Spinal cord (tissue), 10 donors: ENCODE measurements around the gene LRRC37A2. TPM values are rescaled to one million over a fixed set of nuclear protein-coding genes. Genes with fewer than 3 reads are reported as not detected.
"Not testable (repeated sequence)": the region's sequence is repeated elsewhere in the genome, so short reads cannot be mapped to it uniquely, and the experiment has no call there.

Experiments
- DNase-seq, 6 donors: peaks; one replicate each; pipeline versions ENCODE4 v3.0.0 to v3.0.0-alpha.2; 2013 to 2015; ENCODE audit warnings: low spot score in 6 of 6, low read depth in 4 of 6
- H3K27ac ChIP-seq: one replicate; pipeline ENCODE4 v1.5.1; 2013; ENCODE audit warnings: low read depth, low read length, control low read depth
- H3K27me3 ChIP-seq: one replicate; pipeline ENCODE4 v1.6.1; 2013; ENCODE audit warnings: low read length; ENCODE audit not compliant: control insufficient read depth, insufficient read depth
- H3K36me3 ChIP-seq: one replicate; pipeline ENCODE4 v1.6.1; 2013; ENCODE audit warnings: low read length; ENCODE audit not compliant: control insufficient read depth, insufficient read depth
- H3K4me1 ChIP-seq: one replicate; pipeline ENCODE4 v1.6.1; 2013; ENCODE audit warnings: low read length; ENCODE audit not compliant: control insufficient read depth, insufficient read depth
- H3K4me3 ChIP-seq: one replicate; pipeline ENCODE4 v1.5.1; 2013; ENCODE audit warnings: low read depth, low read length, control low read depth
- H3K9me3 ChIP-seq: one replicate; pipeline ENCODE4 v1.6.1; 2013; ENCODE audit warnings: low read length; ENCODE audit not compliant: control insufficient read depth, insufficient read depth
- WGBS: methylation state at CpG from one replicate; pipeline ENCODE4 v1.1.5; 2013; ENCODE audit warnings: missing lambda C conversion rate; ENCODE audit not compliant: insufficient coverage; 5-methylcytosine and 5-hydroxymethylcytosine counted together
- polyA plus RNA-seq, 2 donors: library from polyadenylated mRNA; unstranded; fragments of 120-200 nt; gene quantifications; one replicate each; pipeline ENCODE4 v1.2.1, GENCODE V29; 2013; ENCODE audit not compliant: insufficient read length in 2 of 2
- total RNA-seq, 2 donors: library from RNA; depleted of rRNA in 1 of 2; stranded (reverse); fragments of 120-200 nt in 1 of 2; fragments of >200 nt in 1 of 2; gene quantifications; one replicate each; pipeline versions ENCODE4 v1.2.3 to v1.2.4, GENCODE V29; 2013 to 2014
- donor health status: healthy.

LRRC37A2 gene
- total and polyA plus RNA-seq, 4 donors, result 6.4 to 59.2 (median 21.1) TPM

DNA sequence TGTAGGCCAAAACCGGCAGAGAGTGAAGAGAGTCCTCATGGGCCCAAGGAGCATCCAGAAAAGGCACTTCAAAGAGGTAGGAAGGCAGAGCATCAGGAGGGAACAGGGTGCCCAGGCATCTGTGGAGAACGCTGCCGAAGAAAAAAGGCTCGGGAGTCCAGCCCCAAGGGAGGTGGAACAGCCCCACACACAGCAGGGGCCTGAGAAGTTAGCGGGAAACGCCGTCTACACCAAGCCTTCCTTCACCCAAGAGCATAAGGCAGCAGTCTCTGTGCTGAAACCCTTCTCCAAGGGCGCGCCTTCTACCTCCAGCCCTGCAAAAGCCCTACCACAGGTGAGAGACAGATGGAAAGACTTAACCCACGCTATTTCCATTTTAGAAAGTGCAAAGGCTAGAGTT is 36.3 kb downstream of the LRRC37A2 start:
- H3K27ac ChIP-seq, H3K4me1 ChIP-seq, H3K36me3 ChIP-seq, H3K4me3 ChIP-seq, DNase-seq, H3K27me3 ChIP-seq, H3K9me3 ChIP-seq: not testable (repeated sequence)
- WGBS, result 76% methylated on average over 3 of the region's 10 CpGs

- not testable (repeated sequence) for DNase-seq, H3K27ac ChIP-seq, H3K4me3 ChIP-seq, H3K4me1 ChIP-seq, H3K36me3 ChIP-seq, H3K9me3 ChIP-seq, H3K27me3 ChIP-seq
- WGBS, result no CpG with 5 or more reads among the region's 20 CpGs
Observed at GRCh38 chr17:46559155-46559554, 46.9 kb downstream of the LRRC37A2 start.

DNA sequence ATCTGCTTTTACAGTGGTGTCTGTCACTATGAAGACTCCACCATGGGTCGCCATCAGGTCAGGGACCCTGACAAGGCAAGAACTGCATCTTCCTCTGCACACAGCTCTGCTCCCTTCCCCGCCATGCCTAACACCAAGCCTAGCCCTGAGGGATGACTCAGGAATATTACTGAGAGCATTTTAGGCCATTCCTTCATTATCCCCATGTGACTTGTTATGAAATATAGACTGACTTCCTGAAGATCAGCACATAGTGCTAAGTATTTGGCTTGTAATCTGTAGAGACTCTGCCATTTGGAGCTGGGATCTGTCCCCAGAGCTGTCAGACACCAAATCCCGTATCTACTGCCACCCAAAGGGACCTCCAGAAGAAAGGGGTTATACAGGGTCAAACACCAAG is 47.8 kb downstream of the LRRC37A2 start:
- H3K4me1 ChIP-seq, DNase-seq, H3K27ac ChIP-seq, H3K4me3 ChIP-seq, H3K36me3 ChIP-seq, H3K9me3 ChIP-seq, H3K27me3 ChIP-seq: not testable (repeated sequence)
- no CpG with 5 or more reads among the region's 3 CpGs for WGBS

DNA sequence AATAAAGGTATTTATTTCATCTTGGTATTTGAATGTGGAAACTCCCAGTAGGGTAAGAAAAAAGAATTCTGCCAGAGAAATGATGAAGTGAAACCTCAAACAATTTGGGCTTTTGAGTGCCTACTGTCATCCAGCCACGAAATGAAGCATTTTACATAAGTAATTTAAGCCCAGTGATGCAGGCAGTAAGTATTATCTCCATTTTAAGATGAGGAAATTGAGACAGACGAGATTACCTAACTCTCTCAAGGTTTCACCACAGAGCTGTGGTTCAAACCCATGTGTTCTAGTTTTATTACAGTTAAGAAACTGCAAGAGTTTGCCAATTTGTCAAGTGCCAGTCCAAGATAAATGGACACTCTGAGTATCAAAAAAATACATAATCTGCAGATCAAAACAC is 54.0 kb downstream of the LRRC37A2 start:
- H3K9me3 ChIP-seq, H3K27ac ChIP-seq, DNase-seq, H3K4me3 ChIP-seq, H3K27me3 ChIP-seq, H3K36me3 ChIP-seq, H3K4me1 ChIP-seq: not testable (repeated sequence)
- WGBS, result no CpG with 5 or more reads among the region's 2 CpGs

DNA sequence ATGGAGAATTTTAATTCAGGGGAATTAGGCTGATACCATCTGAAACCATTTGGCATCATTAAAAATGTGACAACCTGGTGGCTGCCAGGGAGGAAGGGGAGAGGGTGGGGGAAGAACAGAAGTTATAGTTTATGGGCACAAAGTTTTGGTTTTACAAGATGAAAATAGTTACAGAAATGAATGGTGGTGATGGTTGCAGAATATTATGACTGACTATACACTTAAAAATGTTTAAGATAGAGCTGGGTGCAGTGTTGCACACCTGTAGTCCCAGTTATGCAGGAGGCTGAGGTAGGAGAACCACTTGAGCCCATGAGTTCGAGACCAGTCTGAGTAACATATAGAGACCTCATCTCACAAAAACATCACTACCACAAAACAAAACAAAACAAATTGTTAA is 54.7 kb downstream of the LRRC37A2 start:
- not testable (repeated sequence) for H3K4me1 ChIP-seq, H3K27me3 ChIP-seq, DNase-seq, H3K36me3 ChIP-seq, H3K9me3 ChIP-seq, H3K27ac ChIP-seq, H3K4me3 ChIP-seq
- WGBS, result no CpG with 5 or more reads among the region's 1 CpG

- not testable (repeated sequence) for H3K36me3 ChIP-seq, H3K4me3 ChIP-seq, H3K27ac ChIP-seq, H3K9me3 ChIP-seq, H3K27me3 ChIP-seq, H3K4me1 ChIP-seq, DNase-seq
- no CpG with 5 or more reads among the region's 4 CpGs for WGBS
Observed at GRCh38 chr17:46571796-46572195, 59.5 kb downstream of the LRRC37A2 start.

- not testable (repeated sequence) for H3K27ac ChIP-seq, H3K4me3 ChIP-seq, H3K4me1 ChIP-seq, H3K9me3 ChIP-seq, H3K27me3 ChIP-seq, H3K36me3 ChIP-seq, DNase-seq
- WGBS, result no CpG with 5 or more reads among the region's 65 CpGs
Observed at GRCh38 chr17:46579083-46580075, 67.1 kb downstream of the LRRC37A2 start, which contains the start of gene ARL17A. TSS of gene ARL17A (minus strand) at chr17:46579691. CDS start at chr17:46576322, 3,369 bp downstream.

DNA sequence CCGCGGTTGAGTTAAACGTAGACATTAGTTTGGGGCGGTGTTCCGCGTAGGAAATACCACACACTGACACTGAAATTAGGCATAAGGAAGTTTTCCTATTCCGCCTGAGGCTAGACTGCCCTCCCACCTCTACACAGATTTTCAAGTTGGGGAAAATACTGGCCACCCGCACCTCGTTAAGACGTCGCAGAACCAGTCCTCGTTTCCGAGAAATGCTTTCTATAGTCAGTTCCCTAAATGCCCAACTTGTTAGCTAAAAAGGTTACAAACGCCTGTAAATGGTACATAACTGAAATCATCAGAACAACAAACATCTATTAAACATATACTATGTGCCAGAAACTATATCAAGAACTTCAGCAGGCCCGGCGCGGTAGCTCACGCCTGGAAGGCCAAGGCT is 67.8 kb downstream of the LRRC37A2 start:
- H3K36me3 ChIP-seq, H3K9me3 ChIP-seq, H3K4me1 ChIP-seq, H3K4me3 ChIP-seq, DNase-seq, H3K27me3 ChIP-seq, H3K27ac ChIP-seq: not testable (repeated sequence)
- no CpG with 5 or more reads among the region's 18 CpGs for WGBS

- H3K27ac ChIP-seq, H3K36me3 ChIP-seq, H3K27me3 ChIP-seq, DNase-seq, H3K4me3 ChIP-seq, H3K4me1 ChIP-seq, H3K9me3 ChIP-seq: not testable (repeated sequence)
- WGBS, result no CpG with 5 or more reads among the region's 3 CpGs
Observed at GRCh38 chr17:46585444-46585843, 73.2 kb downstream of the LRRC37A2 start.
